GM19025 (cell line): ENCODE data around the gene TMEM18.

Experiments used
- ATAC-seq: cut with Tn5 transposase; IDR thresholded peaks from one replicate; pipeline ENCODE4 v1.9.1; 2021; ENCODE audit warnings: mild to moderate bottlenecking, low read depth, moderate library complexity; ENCODE audit not compliant: unreplicated experiment

The TMEM18 gene

GRCh38 chr2:653645-654425 is 23.4 kb downstream of the TMEM18 start:
- no peak for ATAC-seq

- no peak for ATAC-seq
These were observed 24.2 kb downstream of the TMEM18 start for GRCh38 chr2:652881-653480.

GRCh38 chr2:651951-652373 is 25.2 kb downstream of the TMEM18 start:
- no peak for ATAC-seq

GRCh38 chr2:650343-651310 is 26.6 kb downstream of the TMEM18 start:
- ATAC-seq: no peak

DNA sequence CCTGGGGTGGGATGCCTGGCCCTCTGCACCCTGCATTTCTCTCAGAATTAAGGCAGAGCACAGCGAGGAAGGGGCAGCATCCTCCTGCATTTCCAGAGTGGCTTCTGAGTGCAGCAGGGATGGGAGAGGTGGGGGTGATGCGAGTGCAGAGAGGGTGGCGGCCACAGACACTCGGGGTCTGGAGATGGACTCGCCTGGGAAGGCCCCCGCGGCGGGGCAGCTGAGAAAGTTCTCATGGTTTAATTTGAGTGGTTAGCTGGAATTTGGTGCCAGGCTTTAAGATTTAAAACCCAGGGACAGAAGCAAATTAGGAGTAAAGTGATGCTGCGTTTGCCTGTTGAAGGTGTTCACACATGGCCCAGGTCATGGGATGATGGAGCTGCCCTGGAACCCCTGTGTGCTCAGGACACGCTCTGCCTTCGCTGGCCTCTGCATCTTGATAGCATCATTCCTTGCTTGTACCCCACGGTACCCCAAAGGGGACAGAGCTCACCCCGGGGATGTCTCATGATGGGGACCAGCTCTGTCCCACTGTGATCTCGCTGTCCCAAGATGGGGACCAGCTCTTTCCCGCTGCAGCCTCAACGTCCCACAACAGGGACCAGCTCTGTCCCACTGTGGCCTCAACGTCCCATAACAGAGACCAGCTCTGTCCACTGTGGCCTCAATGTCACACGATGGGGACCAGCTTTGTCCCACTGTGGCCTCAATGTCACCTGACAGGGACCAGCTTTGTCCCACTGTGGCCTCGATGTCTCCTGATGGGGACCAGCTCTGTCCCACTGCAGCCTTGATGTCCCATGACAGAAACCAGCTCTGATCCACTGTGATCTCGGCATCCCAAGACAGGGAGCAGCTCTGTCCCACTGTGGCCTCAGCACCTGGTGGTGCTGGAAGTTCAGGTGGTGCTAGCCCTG is 27.5 kb downstream of the TMEM18 start:
- no peak for ATAC-seq

GRCh38 chr2:648476-649424 is 28.5 kb downstream of the TMEM18 start:
- ATAC-seq: no peak

DNA sequence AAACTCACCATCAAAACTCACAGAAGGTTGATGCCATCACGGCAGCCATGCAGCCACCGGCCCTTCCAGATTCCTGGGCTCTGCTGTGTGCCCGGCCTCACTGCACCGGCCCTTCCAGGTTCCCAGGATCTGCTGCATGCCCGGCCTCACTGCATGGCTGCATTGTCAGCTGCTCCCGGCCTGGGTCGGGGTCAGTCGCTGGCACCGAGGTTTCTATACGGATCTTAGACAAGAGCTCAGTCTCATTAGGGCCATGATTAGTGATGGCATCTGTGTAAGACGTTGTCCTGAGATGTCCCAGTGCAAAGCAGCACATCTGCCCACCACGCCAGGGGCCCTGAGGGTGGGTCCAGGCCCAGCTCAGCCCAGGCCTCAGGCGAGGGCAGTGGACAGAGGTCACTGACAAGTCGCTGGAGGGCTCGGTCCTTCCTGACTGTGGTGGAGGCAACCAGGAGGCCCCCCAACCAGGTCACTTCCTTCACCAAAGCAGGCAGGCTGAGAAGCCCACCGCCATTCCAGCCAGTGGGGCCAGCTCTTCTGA is 29.4 kb downstream of the TMEM18 start:
- ATAC-seq: no peak

- no peak for ATAC-seq
These were observed 30.1 kb downstream of the TMEM18 start for GRCh38 chr2:647003-647560.

GRCh38 chr2:644871-645270 is 32.3 kb downstream of the TMEM18 start:
- no peak for ATAC-seq

DNA sequence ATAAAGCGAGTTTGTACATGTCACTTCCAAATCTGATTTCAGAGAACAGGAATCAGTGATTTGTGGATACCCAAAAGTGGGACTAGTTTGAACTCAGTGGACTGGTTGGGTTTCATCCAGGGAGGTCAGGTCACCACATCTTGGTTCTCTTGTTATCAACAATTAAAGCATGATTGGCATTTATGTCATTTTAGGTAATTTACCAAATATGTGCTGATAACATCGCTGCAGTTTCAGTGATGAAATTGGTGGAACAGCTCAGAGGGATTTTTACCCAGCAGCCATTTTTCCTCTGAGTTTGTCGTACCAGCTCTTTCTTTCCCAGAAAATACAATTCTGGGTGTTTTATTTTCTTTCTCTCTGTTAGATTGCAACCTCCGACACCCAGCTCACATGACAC is 33.4 kb downstream of the TMEM18 start:
- no peak for ATAC-seq

GRCh38 chr2:643334-643733 is 33.9 kb downstream of the TMEM18 start:
- ATAC-seq: no peak

- ATAC-seq: no peak
These were observed 35.1 kb downstream of the TMEM18 start for GRCh38 chr2:641872-642815.

DNA sequence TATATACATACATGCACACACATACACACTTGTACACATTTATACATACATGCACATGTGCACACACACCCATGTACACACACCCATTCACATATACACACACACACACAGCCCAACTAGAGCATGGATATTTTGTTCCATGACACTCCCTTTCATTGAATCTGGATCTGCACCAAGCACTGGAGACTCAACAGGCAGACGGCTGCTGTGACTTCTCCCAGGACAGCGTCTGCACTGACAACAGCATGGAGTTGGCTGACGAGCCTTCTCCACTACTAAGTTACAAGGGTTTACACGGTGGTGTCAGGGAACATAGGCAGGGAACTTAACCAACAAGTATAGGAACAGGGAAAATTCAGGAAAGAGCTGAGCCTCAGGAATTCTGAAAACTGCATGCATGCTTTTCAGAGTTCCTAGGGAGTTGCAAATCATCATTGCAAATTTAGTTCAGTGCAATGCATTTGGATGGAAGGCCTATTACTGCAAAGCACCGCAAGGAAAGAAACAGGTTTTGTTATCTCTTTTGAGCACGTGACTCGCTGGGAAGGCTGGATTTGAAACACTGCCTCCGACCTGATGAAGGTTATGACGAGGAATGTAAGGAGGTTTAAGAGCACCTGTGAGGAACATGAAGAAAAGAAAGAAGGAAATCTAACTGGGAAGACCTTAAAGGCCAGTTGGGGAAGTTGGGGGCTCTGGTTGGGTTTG is 35.9 kb downstream of the TMEM18 start:
- no peak for ATAC-seq

GRCh38 chr2:639703-640102 is 37.5 kb downstream of the TMEM18 start:
- ATAC-seq: no peak

GRCh38 chr2:637804-638203 is 39.4 kb downstream of the TMEM18 start:
- ATAC-seq: no peak

DNA sequence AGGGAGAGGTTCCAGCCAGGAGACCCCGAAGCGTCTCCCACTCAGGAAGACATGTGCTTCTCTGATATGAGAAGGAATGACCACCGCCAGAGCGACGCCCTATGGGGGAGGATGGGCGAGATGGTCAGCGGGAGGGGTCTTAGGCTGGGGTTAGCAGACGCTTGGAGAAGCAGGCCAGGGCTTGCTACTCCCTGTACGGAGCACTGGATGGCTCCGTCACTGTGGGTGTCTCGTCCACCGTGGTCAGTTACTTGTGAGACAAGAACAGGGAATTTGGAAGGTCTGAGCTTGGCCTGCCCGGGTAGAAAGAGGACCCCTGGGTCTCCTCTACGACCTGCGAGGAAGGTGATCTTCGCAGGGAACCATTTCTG is 39.8 kb downstream of the TMEM18 start:
- no peak for ATAC-seq
